NCI-H1105 treated with DMSO at 0.1 percent for 48 hours (cell line): ENCODE results near the gene XPA.
"Not testable (repeated sequence)": the region's sequence is repeated elsewhere in the genome, so short reads cannot be mapped to it uniquely, and the experiment has no call there.

Experiments
- DNase-seq: peaks from one replicate; lab custom pipeline; 2025; lab: John Stamatoyannopoulos, UW

XPA gene

DNA sequence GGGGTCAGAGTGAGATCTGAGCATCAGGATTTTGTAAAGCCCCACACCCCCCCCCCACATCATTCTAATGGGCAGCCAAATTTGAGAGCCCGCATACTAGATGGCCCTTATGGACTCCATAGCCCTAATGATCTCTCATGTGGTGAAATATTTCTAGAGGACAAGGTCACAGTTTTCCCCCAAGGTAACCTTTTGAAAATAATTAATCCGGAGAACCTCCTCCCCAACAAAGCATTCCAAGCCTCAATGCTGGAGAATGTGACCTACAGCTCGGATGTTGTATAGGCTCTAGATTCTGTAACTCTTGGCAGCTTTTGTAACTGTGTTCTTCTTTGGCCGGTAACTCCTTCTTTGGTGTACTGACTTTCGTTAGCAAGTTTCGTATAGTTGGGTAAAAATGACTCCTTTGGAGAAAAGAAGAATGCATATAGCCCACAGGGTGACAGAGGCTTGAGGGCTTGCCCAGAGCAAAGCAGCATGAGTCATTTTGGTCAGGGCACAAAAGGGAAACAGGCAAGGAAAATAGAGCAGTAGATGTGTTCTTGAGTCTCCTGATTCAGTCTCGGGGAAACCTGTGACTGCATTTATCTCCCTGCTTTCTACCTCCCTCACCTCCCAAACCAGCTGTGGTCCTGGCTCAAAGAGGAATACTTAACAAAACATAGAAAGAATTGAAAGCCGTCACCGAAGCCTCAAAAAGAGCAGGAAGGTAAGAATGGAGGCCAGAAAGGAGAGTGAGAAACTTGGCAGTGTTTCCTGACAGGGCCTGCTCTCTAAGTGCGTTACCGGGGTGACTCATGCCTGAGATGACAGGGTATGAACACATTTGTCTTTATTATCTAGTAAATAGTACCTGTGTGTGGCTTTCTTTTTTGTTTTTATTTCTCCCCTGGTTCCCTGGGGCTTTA, 6.6 kb upstream of the XPA start:
- DNase-seq = peak; percentile 33

DNA sequence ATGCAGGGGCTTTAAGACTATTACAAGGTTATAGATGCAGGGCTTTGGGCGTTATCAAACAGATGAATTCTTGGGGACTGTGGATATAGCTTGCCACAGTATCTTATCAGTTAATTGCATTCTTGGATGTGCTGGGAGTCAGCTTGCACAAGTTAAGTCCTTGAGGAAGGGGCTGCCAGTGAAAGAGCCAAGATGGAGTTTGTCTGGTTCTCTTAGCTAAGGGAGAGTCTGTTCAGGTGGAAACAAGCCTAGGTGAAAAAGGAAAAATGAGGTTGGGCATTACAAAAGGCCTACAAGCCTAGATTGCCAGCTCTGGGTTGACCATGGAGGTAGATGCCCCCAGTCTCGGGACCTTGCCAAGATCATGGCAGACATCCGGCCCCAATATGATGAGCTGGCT, 2.7 kb upstream of the XPA start:
- not testable (repeated sequence) for DNase-seq

DNA sequence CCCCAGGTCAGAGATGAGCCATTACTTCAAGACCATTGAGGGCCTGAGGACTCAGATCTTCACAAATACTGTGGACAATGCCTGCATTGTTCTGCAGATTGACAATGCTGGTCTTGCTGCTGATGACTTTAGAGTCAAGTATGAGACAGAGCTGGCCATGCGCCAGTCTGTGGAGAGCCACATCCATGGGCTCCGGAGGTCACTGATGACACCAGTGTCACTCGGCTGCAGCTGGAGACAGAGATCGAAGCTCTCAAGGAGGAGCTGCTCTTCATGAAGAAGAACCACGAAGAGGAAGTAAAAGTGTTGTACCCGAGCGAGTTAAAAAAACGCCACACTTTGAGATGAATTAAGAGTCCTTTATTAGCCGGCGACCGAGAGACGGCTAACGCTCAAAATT, 2.1 kb upstream of the XPA start:
- not testable (repeated sequence) for DNase-seq

DNA sequence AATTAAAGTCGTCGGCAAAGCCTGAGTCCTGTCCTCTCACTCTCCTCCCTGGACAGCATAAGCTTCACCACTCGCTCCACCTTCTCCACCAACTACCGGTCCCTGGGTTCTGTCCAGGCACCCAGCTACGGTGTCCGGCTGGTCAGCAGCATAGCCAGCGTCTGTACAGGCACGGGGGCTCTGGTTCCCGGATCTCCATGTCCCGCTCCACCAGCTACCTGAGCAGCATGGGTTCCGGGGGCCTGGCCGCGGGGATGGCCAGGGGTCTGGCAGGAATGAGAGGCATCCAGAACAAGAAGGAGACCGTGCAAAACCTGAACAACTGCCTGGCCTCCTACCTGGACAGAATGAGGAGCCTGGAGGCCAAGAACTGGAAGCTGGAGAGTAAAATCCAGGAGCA, 1.7 kb upstream of the XPA start:
- no peak for DNase-seq

DNA sequence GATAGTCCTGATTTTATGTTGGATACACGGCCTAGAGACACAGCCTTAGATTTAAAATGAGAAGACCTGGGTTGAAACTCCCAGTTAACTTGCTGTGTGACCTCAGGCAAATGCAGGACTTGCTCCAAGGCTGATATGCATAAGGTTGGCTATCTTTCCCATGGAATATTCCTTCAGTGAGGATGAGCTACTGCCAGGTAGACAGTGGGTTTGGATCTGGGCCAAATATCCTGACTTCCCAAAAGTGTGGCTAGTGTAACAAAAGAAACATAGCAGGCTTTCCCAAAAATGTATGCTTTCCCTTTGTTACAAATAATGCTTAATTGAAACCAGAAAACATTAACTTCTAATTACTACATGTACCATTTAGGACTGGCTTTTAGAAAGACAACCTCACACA, 697 bp upstream of the XPA start:
- DNase-seq = no peak

DNA sequence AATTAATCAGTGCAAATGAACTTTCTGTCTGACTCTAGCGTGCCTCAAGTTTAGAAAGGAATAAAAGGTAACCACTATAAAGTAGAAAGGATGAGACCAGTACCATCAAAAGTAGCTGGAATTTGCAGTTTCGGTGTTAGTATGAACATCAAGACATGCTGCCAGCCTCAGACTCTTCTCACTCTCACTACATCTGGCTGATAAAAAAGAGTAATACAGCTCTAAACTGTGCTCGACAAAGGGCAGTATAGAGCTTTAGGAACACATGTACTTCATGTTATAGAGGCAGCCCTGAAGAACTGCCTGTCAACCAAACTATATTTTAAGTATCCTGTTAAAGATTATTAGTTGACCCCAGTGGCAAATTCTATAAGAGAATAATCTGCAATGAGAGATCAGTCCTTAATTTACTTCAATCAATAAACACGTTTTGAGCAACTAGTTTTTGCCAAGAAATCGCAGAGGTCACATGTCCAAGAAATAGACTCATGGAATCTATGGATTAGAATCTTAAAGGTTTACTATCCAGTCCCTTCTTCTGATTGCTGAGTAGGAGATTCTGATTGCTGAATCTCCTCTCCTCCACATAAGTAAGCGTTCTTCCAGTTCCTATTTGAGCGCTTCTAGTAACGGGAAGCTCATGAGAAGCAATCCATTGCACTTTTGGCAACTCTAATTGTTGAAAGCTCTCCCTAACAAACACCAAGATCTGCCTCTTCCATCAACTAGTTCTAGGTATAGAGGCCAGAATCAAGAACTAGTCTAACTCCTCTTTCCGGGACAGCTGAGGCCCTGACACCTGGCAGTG, 941 bp downstream of the XPA start:
- DNase-seq = no peak

DNA sequence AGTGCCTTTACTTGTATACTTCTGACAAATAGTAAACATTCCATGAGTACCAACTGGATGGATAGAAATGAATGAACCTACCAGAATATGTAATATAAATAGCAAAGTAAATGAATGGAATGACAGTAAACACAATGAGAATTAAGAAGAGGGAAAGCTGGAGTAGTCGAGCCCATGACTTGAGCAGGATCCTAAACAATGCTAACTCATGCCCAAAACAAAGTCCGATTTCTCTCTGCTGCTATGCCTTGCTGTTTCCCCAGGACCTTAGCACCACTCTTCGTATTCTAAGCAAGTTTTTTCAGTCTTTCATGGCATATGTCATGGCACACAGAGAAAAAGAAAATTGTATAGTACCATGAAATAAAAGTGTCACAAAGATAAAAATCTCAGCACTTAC, 1.8 kb downstream of the XPA start:
- no peak for DNase-seq

DNA sequence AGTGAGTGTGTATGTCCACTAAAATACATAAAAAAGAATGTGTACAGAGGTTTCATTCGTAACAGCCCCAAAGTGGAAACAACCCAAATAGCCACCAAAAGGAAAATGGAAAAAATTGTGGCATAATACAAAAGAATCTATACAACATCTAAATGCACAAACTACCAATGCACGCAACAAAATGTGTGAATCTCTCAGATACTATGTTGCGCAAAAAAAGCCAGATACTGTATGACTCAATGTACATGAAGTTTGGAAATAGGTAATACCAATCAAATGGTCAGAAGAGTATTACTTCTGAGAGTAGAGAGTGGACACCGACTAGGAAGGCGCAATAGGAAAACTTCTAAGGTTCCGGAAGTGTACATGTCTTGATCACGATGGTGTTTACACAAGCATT, 2.4 kb downstream of the XPA start:
- DNase-seq = no peak

DNA sequence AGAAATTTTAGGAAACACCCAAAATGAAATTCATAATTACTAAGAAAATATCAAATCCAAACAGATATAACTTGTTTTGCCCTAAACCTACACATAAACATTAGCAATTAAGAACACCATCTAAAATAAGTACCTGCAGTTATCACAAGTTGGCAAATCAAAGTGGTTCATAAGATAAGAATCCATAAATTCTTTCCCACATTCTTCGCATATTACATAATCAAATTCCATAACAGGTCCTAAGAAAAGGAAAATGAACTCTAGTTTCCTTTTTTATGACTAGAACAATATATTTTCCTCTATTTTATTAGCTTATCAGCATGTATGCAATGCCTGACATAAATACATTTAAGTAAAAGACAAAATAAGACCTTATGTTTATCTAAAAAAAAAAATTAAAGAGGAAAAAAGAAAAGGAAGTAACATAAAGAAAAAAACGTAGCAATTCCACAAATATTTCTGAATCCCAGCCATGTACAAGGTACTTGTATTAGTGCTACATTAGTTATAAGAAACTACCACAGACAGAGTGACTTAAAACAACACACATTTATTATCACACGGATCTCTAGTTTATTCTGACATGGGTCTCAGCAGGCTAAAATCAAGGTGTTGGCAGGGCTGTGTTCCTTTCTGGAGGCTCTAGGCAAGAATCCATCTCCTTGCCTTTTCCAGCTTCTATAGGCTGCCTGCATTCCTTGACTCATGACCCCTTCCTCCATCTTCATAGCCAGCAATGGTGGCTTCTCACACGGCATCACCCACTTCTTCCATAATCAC, 7.5 kb downstream of the XPA start:
- DNase-seq = no peak

DNA sequence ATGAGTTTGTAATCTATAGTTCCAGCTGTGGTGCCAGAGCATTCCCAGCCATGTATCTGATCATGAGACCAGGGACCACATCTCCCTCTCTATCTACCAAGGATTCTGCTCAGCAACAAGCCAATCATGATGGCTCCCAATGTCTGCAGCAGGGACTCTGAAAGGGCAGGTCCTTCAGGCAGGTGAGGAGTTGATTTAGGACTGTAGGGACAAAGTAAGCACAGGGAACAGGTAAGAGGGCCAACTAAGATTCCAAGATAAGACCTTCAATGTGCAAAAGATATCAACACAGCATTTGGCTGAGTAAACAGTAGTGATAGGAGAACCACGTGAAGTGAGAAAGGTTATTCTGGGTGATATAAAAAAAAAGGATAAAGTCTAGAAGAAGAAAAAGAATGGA, 8.5 kb downstream of the XPA start:
- no peak for DNase-seq

DNA sequence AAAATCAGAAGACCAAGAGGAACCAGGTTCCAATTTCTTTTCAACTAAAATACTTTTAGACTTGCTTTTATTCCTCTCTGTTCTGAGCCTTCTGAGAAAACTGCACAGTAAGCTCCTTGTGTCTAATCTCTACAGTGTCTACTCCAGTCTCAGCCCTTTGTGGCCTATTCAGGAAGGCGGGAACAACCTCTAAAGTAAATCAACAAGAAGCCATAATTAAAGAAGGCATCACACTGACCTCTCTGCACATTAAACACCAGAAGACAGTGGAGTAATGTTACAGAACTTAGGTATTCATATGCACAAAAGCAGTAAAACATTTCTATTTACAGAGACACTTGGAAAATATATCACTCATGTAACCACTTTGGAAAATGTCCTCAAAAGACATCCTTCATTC, 14.9 kb downstream of the XPA start:
- DNase-seq = no peak

DNA sequence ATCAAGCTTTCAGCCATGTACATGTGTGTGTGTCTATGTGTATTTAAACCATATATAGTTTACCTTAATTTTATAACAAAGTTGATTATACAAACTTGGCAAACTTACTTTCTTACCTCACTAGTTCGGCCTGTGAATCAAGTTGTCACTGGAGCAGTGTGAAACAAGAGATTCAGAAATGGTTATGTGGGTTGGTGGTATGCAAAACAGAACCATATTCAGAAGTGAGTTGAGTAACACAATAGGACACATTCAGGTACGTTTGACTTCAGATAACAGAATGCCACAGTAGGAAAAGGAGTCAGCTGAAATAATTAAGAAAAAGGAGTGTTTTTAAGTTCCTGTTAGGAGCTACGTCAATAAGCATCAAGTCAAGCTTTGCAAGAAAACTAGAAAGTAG, 21.5 kb downstream of the XPA start:
- DNase-seq = no peak

DNA sequence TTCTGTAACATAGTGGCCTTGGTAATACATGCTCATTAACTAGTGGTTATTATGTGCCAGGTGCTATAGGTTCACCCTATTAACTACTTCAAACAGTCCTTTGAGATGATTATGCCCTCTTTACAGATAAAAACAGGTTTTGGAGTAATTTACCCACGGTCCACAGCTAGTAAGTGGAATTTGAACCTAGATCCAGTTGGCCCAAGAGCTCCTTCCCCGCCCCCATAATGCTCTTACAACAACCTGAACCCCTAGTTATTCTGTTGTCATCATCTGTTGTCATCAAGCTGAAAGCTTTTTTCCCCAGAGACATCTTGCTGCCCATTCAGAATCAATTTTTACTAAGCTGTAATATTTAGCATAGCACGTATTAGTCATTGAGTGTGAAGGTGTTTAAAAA, 23.2 kb downstream of the XPA start:
- peak; percentile 4 for DNase-seq

DNA sequence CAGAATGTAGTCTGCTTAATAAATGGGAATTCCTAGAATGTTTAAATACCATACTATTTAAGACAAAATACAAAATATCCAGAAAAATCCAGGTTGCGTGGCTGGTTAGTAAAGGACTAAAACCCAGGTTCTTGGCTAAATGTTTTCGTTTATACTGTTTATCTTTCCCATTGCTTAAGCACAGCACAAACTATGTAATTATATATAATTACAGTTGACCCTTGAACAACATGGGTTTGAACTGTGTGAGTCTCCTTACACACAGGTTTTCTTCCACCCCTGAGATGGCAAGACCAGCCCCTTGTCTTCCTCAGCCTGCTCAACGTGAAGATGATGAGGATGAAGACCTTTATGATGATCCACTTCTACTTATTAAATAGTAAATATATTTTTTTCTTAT, 24.7 kb downstream of the XPA start:
- DNase-seq = no peak

DNA sequence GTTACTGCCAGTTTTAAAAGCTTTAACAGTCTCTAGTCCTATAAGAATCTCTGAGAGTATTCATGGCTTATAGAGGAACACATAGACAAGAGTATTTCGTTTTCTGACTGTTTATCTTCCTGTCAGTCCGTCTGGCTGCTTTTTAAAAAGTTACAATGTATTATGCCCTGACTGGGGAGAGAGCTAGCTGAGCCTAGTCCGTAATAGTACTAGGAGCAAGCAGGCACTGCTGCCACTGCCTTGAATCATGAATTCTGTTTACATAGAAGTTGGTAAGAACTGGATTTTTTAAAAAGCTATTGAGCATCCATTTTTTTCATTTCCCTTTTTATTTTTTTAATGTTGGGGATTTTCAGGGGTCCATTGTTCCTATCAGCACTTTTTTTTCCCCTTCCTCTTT, 26.6 kb downstream of the XPA start:
- DNase-seq = no peak

DNA sequence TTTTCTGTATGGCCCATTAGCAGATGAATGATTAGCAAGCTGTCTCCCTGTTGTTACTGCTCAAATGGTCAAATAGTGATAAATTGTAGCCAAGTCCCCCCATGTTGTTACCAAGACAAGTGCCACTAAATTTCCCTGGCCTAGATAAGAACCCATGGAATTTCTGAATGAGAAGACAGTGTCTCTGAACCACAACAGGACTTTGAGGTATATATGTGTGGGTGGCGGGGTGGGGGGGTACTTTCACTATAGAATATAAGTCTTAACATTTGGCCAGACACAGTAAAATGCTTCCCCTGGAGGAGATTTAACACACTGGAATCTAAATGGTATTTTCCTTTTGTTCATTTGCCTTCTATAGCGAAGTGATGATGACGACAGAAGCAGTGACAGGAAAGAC, 28.7 kb downstream of the XPA start:
- no peak for DNase-seq

DNA sequence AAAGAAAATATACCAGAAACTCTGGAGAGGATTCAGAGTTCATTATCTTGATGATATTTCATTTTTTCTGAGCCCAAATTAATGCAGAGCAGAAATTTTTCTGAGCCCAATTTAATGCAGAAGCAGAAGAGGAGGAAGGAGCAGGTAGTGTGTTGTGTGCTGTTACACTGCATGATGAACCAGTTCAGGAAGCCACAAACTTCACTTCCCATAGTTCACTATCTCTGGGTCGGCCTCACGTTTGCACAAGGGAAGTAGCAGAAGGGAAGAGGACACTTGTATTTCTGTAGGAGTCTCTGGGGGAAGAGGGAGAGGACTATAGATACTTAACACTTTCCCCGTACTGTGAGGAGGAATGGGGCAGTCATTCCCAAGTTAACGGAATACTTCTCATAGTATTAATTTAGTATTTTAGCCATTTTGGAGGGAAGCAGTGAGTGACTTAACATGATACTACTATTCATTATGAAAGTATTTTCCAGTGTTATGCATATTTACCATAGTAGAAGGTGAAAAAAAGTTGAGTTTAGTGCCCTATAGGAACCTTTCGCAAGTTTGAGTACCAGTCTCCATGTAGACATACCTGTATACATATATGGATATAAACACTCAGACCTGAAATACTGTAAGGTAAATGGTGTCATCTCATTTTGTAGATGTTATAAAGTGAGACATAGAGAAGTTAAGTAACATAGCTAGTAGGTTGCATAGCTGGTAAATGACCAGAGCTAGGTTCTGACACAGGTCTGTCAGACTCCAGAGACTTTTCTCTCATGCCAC, 30.0 kb downstream of the XPA start:
- DNase-seq = no peak

DNA sequence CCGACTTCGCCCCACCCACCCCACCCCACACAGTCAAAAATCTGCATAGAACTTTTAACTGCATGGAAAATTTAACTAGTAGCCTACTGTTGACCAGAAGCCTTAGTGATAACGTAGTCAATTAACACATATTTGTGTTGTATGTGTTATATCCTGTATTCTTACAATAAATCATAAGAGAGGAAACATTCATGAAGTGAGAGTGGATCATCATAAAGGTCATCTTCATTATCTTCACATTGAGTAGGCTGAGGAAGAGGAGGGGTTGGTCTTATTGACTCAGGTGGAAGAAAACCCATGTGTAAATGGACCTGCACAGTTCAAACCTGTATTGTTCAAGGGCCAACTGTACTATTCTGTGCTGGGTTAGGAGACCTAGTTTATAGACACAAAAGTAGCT, 31.4 kb downstream of the XPA start:
- DNase-seq = no peak

DNA sequence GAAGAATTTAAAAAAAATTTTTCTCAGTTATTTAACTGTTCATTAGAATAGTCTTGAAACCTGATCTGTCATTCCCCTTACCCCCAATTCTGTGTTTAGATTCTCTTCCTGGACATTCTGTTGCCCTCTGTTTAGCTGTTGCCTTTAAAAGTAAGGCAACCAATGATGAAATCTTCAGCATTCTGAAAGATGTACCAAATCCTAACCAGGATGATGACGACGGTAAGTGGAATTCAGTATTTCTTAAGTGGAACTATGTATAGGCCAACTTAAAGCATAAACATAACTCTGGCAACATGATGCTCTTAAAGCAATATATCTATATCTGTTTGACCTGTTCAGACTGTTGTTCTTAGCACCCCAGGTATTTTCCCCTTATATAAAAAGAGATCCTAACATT, 36.3 kb downstream of the XPA start:
- DNase-seq = no peak

DNA sequence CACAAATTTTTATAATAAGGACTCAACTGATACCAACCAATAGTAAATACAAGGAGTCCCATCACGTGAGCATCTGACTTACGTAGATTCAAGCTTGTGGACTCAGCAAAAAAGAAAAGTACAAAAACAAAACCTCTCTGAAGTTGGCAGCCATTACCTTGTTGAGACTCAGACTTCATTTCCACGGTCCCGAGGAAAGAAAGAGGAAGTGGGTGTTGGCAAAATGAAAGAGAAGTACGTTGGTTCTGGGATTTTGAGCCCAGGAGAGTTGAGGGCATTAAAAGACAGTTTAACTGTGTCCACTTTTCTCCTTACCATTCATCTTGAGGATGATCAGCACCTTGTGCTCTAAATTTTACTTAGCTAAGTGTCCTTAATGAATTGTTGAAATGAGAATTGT, 36.8 kb downstream of the XPA start:
- DNase-seq = no peak

DNA sequence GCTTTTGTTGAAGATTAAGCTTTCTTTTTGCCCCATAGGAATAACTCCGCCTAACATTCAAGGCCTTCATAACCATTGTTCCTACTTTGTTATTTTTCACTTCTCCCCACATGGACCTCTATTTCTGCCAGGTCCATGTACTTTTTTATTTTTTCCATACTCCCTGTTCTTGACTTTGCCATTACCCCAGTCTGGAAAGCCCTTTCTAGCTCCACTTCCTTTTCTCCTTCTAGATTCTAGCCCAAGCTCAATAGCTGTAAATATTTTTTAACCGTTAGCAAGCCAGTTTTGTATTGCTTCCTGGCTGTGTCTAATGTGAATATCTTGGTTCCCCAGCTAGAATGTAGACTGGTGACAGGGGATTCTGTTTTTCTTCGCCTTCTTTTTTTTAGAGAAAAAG, 37.4 kb downstream of the XPA start:
- DNase-seq = no peak

DNA sequence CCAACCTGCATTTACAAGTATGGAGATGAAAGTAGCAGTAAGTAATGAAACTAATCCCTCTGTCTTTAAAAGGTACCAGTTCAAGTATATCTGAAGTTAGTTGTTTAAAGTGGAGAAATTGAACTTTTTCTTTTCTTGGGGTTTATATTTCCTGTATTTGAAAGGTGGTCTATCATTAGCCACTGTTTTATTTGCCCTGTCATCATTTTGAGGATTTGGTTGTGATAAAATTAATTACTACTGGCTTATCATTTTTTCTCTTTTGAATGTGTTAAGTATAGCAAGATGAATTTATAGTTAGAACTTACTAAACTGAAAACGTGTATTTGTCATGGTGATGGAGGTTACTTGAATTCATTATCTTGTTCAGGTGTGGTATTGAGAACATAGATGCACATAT, 38.4 kb downstream of the XPA start:
- no peak for DNase-seq
